HG03442 (cell line): ENCODE measurements around the gene FOXE3.

Experiments
- ATAC-seq: cut with Tn5 transposase; IDR thresholded peaks from one replicate; pipeline ENCODE4 v1.9.1; 2021; ENCODE audit warnings: mild to moderate bottlenecking, moderate library complexity; ENCODE audit not compliant: unreplicated experiment

Gene FOXE3

DNA sequence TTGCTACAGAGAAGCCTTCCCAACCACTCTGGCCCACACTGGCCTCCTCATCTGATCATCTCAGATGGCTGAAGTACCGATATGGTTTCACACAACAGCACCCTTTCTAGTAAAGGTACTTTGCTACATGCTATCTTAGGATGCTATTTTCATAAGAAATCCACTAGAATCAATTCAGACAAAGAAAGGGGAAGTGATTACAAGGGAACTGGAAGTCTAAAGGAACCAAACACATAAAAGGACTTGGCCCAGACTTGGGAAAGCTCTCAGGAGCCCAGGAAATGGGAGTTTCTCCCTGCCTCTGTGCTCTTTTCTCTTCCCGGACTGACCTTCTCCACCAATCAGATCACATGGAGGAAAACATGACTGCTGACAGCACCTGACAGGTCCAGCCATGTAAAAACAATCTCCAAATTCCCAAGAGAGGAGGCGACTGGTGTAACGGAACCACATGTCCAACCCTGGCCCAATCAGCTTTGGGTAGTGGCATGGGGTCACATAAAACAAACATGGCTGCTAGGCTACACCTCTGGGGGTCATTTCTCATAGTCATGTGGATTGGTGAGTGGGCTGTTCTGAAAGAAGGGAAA, 12.7 kb upstream of the FOXE3 start:
- ATAC-seq: no peak

DNA sequence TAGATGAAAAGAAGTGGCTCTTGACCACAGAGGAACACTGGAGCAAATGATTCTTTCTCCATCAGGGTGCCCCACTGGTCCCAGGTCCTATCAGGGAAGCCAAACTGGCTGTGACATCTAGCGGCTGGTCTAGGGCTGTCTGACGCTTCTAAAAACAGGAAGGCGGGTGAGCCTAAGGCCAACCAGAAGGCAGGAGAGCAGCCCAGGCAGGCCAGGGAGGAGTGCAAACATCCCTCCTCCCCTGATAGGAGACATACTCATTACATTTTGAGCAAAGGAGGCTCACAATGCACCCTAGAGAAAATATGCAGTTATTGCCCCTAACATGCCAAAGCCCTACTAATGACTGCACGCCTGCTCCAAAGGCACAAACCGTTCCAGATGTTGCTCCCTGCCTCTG, 10.4 kb upstream of the FOXE3 start:
- no peak for ATAC-seq

DNA sequence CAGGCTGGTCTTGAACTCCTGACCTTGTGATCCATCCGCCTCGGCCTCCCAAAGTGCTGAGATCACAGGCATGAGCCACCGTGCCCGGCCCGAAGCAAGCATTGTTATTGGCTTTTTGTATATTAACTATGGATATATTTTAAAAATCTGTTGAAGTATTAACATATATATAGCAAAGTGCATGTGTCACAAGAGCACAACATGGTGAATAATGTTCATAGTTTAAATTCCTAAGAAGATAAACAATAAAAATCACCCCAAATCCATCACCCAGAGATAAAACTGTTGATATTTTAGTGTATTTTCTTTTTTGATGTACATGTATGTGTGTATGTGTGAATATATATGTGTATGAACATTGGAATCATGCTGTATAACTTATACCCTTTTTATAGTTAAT, 9.1 kb upstream of the FOXE3 start:
- ATAC-seq: no peak

DNA sequence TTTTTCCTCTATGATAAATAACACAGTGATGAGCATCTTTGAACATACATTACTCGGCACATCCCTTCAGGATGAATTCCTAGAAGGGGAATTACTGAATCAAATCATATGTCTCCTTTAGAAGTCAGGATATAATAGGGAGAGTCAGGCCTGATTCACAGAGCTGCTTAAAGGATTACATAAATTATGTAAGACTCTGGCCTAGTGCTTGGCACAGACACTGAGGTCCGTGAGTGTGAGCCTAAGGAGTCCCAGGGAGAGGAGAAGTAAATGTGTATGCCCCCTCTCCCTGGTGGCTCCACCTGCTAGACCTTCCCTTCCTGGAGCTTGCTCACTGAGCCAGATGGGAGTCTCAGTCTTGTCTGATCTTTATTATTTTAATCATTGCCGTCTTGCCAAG, 8.6 kb upstream of the FOXE3 start:
- no peak for ATAC-seq

DNA sequence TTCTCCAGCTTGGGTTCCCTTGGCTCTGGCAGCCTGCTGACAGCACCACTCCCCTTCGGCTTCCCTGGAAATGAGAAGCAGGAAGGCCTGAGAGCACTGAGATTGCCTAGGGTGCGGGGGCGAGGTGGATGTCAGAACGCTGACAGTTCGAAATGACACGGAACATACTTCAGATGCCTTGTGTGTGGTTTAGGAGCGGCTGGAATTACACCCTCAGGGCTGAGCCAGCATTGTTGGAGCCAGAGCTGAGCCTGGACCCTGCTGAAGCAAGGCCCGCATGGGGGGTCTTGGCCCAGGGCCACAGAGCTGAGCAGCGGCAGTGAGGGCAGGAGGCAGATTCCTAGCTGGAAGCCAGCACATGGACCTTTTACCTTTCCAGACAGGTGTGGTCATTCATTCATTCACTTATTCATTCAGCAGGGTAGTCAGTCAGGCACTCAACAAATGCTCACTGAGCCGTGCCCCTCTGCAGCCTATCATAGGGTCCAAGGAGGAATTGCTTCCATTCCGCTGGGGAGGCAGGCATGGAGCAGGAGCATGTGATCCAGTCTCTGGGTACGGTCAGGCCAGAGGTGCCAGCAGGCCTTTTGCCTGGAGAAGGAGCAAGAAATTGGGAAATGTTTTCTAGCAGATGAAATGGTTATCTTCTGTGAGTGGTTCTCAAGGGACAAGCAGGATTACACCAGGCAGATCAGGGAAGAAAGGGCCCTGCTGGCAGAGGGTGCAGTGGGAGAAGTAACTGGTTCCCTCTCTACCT, 6.6 kb upstream of the FOXE3 start:
- ATAC-seq: no peak

DNA sequence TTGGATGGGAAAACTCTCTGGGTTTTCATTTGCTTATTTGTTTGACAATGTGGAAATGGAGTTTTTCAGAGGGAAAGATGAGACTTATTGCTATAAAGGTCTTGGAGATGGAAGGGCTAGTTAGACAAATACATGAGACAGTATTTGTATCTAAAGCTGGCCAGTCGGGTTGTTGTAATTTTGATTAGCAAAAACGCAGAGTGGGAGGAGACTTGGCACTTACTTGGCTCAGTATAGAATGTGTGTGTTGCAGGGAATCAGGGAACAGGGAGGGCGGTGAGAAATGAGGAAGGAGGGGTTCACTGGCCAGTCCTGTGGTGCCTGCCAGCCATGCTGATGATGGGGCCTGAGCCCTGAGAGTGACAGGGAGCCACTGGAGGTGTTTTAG, 6.0 kb upstream of the FOXE3 start:
- no peak for ATAC-seq

DNA sequence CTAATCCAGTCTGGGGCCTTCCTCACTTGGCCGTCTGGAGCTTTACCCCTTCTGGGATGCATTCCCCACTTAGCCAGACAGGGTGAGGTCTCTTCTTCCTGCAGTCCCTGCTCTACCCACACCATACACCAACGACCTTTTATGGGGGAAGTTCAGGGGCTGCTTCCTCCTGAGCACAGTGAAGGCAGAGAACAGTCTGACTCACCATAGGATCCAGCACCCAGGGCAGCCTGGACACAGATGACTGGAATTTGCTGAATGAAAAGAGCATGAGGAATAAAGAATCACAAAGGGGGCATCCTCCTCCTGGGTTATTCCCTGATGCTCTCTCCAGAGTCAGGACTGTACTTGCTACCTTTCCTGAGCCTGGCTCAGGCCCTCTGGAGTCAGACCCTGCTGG, 4.6 kb upstream of the FOXE3 start:
- no peak for ATAC-seq

DNA sequence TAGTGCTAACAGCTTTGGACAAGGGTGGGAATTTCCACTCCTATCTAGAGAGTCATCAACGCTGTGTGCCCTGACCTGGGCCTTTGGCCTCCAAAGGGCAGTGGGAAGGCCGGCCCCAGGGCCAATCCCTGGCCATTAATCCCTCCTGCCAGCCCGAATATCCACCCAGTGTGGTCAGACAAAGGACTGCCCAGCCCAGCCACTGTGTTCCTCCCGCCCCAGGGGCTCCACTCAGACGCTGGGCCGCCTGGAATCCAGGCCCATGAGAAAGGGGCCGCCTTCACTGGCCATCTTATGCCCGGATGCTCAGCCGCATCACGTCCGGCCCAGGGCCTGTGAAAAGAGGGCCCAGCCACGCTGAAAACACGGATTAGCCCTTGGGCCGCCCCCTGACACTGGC, 3.6 kb upstream of the FOXE3 start:
- no peak for ATAC-seq

DNA sequence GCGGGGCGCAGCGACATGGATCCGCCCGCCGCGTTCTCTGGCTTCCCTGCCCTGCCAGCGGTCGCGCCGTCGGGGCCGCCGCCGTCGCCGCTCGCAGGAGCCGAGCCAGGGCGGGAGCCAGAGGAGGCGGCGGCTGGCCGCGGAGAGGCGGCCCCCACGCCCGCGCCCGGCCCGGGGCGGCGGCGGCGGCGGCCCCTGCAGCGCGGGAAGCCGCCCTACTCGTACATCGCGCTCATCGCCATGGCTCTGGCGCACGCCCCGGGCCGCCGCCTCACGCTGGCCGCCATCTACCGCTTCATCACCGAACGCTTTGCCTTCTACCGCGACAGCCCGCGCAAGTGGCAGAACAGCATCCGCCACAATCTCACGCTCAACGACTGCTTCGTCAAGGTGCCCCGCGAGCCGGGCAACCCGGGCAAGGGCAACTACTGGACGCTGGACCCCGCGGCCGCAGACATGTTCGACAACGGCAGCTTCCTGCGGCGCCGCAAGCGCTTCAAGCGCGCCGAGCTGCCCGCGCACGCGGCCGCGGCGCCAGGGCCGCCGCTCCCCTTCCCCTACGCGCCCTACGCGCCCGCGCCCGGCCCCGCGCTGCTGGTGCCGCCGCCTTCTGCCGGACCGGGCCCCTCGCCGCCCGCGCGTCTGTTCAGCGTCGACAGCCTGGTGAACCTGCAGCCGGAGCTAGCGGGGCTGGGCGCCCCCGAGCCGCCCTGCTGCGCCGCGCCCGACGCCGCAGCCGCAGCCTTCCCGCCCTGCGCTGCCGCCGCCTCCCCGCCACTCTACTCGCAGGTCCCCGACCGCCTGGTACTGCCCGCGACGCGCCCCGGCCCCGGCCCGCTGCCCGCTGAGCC, 459 bp downstream of the FOXE3 start:
- ATAC-seq: no peak

DNA sequence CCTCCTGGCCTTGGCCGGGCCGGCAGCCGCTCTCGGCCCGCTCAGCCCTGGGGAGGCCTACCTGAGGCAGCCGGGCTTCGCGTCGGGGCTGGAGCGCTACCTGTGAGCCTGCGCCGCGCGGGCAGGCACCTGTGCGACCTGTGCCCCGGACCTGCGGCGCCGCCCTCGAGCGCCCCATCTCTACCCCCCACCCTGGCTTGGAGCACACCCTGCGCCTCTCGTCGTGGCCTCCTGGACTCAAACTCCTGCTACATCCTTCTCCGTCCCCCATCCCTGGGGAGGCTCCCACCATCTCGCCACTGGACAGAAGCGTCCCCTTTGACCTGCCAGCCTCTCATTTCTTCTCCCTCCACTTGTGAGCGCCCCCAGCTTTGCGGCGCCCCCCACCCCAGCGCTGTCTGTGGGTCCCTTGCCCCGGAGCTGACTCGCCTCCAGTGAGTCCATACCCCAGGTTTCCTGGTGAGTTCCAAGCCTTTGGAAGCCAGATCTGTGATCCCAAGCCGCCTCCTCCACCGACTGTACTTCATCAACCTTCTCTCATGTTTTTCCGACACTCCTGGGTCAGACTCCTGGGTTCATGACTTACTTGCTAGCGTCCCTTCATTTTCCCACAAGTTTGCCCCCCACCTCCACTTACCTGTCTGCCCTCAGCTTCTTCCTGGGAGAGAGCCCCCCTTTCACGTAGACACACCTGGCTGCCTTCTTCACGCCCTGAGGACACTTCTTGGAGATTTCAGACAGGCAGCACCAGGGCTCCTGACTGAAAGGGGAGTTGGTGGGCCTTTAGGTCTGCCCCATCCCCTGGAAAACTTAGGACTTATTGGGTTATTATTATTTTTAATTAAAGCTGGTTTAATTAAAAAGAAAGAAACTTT, 1.3 kb downstream of the FOXE3 start:
- ATAC-seq: no peak

DNA sequence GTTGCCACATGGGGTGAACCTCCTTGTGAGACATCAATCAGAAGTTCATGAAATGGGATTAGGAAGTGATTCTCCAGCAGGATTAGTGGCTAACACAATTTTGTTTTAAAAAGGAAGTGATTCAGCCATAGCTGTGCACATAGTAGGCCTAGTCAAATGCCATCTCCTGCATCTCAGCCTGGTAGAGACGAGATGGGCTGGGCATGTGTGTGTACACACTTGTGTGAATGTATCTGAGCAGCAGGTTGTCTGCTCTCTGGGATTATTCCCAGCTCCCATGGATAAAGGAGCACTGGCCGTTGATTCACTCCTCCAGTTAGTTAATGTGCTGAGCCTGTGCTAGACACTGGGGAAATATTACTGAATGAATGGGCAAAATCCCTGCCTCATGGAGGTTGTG, 2.0 kb downstream of the FOXE3 start:
- ATAC-seq: no peak

DNA sequence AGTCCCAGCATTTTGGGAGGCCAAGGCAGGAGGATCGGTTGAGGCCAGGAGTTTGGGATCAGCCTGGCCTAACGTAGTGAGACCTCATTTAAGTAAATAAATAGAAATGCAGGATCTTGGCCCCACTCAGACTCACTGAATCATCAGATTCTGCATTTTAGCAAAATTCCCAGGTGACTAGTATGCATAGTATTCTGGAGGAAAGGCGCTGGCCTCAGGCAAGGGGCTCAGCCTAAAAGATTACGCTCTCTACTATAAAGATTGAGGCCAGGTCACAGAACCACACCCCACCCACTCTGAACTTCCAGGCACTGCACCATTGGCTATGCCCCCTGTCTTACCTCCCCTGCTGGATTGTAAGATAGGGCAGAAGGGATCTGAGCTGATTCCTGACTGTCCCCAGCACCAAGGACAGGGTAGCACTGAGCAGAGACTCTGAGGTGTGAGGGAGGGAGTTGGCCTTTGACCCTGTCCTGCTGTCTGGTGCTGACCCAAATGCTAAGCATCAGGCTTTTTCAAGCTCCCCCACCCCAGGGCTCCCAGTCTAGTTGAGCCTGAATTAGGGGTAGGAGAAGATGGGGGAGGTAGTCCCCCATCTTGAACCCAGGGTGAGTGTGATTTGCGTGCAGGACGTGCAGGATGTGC, 2.7 kb downstream of the FOXE3 start:
- ATAC-seq: no peak

DNA sequence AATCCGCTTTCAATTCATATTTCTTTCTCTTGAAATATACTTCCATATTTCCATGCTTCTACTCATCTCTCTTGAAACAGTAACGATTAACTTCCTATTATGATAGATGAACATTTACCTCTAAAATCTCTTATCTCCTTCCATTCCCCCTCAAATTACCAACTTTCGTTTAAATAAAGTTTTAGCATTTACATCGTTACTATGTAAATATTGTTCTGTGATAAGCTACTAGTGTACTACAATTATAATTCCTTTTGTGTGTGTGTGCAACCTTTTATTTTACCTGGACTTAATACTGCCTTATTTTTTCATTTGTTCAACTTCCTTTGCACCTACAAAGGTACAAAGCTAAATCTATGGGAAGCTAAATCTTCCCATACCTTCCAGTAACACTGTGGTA, 4.5 kb downstream of the FOXE3 start:
- no peak for ATAC-seq

DNA sequence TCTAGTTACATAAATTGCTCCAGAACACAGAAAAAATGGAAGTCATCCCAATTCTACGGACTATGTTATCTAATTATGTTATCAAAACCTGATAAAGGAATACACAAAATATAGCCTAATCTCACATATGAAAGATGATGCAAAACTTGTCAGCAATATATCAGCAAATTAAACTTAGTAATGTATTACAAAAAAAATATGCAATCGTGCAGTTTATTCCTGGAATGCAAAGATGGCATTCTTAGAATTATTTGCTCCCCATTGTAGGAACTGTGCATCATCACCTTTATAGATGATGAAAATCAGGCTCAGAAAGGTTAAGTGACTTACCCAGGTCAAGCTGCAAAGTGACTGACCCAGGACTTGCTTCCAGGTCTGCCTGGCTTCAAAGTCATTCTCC, 7.8 kb downstream of the FOXE3 start:
- no peak for ATAC-seq

DNA sequence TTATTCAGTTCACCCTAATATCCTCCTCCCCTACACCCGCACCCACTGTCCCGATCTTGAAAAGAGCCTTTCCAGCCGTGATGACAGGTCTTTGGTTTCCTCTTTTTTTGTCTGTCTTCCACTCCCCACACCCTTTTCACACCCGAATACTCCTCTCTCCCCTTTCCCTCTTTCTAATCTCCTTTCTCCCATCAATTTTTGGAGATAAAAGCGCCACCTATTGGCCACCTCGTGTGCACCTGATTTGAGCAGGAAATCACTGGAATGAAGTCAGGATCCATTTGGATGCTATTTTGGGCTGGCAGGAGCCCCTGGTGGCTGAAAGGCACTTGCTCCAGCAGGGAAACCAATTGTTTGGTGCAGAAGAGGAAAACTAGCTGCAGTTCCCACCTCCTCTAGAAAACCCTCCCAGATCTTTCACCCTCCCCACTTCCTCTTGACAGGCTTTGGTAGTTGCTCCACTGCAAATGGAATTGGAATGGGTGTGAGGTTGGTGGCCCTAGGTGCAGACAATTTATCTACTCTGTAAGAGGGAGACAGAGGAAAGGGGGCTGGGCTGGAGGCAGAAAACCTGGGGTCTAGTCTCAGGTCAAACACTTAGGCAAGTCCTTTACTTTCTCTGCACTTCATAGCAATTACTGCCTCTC, 8.4 kb downstream of the FOXE3 start:
- ATAC-seq: no peak

DNA sequence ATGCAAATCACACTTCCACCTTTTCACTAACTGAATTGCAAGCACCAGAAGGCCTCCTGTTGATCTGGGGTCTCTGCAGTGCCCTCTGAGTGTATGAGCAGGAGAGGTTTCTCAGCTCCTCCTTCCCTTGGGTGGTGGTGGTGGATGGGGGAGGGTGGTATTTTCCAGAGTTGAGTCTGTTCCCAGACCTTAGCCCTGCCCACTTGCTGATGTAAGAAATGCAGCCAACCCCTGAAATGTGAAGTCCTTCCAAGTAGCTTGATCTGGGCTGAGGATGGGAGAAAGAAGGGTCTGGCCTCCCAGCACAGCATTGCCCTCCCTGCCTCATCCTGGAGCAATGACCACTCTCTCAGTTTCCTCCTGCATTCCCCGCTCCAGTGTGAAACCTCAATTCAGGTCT, 15.4 kb downstream of the FOXE3 start:
- ATAC-seq: no peak

DNA sequence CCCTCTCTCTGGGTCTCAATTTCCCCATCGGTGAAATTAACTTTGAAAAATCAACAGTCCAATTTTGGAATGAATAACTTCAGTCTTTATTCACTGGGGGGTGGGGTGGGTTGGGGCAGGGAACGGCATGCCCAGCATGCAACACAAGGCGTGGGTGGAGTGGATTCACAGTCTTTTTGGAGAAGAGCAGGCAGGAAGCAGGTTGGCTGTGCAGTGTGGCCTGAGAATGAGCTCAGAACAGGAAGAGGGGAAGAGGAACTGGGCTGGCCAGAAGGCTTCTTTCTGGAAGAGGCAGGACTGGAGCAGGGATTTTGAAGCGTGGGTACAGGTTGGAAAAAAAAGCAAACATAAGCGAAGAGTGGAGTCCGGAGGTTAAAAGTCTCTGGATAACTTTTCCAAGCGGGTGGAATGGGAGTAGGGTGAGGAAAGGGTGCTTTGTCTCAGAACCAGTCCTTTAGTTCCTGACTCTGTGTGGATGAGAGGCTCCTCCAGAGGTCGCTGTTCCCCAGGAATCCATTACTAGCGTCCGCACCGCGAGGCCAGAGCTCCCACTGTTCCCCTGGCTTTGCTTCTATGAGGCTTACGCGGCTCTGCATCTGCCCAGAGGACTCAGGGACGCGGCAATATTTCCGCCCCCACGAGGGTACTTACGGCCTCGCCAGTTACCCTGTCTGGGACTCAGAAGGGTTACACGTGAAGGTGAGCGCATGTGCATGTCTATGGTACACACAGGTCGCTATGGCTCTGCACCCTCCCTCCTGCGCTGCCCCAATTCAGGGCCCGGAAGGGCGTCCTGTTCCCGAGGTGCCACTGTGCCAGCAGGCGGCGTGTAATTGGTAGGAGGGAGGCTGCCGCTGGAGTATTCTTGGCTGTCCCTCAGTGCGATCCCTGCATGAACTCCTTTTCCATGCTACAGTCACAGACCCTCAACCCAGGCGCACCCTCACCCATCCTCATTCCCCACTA, 16.3 kb downstream of the FOXE3 start:
- peak; percentile 33 for ATAC-seq

DNA sequence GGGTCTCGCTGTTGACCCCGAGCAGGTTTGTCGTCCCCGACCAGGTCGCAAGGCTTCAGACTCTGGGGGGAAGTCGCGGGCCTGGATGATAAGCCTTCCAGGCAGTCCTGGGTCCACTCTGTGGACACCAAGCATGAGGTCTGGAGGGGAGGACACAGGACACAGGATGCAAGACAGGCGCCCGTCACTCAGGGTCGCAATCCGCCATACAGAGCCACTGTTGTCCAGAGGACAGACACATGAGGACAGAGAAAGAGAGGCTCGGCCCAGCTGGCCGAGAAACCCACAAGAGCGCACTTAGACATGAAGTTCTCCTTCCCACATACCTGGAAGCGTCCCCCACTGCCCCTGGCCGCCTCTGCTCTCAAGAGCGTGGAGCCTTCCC, 16.9 kb downstream of the FOXE3 start:
- no peak for ATAC-seq

DNA sequence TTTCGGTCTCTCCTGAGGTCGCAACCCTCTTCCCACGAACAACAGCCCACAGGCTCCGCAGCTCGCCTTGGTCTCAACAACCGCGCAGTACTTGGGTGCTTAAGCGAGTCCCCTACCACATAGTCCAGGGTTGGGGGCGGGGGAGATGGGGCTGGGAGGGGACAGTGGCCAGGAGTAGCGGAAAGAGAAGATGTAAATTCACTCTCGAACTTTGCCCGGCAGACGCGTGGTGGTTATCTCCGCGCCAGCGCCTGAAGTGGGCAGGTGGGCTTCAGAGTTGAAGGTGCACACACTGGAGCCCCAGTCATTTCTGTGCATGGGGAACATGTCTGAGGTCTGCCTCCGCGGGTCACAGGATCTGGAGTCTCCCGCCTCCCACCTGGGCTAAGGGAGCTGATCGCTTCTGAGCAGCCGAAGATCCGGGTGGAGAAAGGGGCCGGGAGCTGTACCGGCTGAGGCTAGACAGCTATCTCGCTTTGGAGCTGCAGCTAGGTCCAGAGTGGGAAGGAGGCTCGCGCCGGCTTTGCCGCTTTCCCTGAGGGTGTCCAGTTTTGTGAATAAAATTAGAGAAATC, 17.5 kb downstream of the FOXE3 start:
- no peak for ATAC-seq
